K562 (cell line): Measurements from ENCODE around the gene TBC1D32. TPM values are rescaled to one million over a fixed set of nuclear protein-coding genes. Genes with fewer than 3 reads are reported as not detected.

Experiments used
- ATAC-seq: fragments of 200-7000 bp; cut with Tn5 transposase; 3 replicates; pipeline ENCODE4 v1.9.1; 2020; ENCODE audit warnings: moderate library complexity
- BruUV-seq: library from RNA; stranded (reverse); fragments of 400-500 nt; replicated peaks from 2 replicates; lab custom pipeline; 2021; lab: Mats Ljungman, UMichigan
- CTCF ChIA-PET: fragments of 300-600 bp; formaldehyde crosslinking; extraction: SDS; loops from one replicate; lab custom pipeline; 2021; ENCODE audit warnings: low intra/inter-chr PET ratio; lab: Yijun Ruan, JAX
- POLR2A ChIA-PET: fragments of 300-600, 350-650 bp; sonication (Branson Sonifier 250); formaldehyde crosslinking; extraction: SDS; loops from one replicate; lab custom pipeline; 2021; ENCODE audit warnings: antibody characterized with exemption, inconsistent platforms; lab: Yijun Ruan, JAX
- DNase-seq, 4 experiments: peaks; one replicate each; pipeline versions ENCODE4 v3.0.0 to v3.0.0-alpha.2; 2011 to 2018; ENCODE audit warnings: low spot score in 3 of 4, mixed read lengths in 3 of 4; ENCODE audit errors: extremely low read depth in 1 of 4
- FAIRE-seq: peaks from 2 replicates; lab custom pipeline; 2011; peaks lifted over from hg19 to GRCh38; lab: Jason Lieb, UNC
- H2AFZ ChIP-seq: 2 replicates; pipeline ENCODE4 v1.6.0; 2011; ENCODE audit warnings: low read depth, low read length, control low read depth, inconsistent platforms
- H3K27ac ChIP-seq: fragments of 200-600 bp; 3 replicates; pipeline ENCODE4 v1.8.0; 2011; ENCODE audit warnings: low read depth, mild to moderate bottlenecking, control low read depth, inconsistent platforms, low read length, moderate library complexity, mixed read lengths; ENCODE audit errors: extremely low read depth
- H3K27me3 ChIP-seq, 2 experiments: fragments of 300-600 bp in 1 of 2; 2 replicates in 1 of 2; 3 replicates in 1 of 2; pipeline versions ENCODE4 v1.6.0 to v1.8.0; 2011; ENCODE audit warnings: inconsistent platforms in 2 of 2, low read length in 2 of 2, mild to moderate bottlenecking in 1 of 2, mixed read lengths in 1 of 2, moderate library complexity in 1 of 2; ENCODE audit not compliant: control insufficient read depth in 2 of 2, insufficient read depth in 2 of 2
- H3K36me3 ChIP-seq: fragments of 300-600 bp; 3 replicates; pipeline ENCODE4 v1.8.0; 2011; ENCODE audit warnings: mild to moderate bottlenecking, low read length, inconsistent platforms; ENCODE audit not compliant: control insufficient read depth, insufficient read depth
- H3K4me1 ChIP-seq, 2 experiments: fragments of 200-600 bp in 1 of 2; replicated peaks in 1 of 2; 2 replicates in 1 of 2; 3 replicates in 1 of 2; pipeline versions ENCODE4 v1.5.1 to v1.8.0; 2011; ENCODE audit warnings: inconsistent platforms in 2 of 2, low read length in 2 of 2, mild to moderate bottlenecking in 1 of 2, mixed read lengths in 1 of 2, moderate library complexity in 1 of 2; ENCODE audit not compliant: control insufficient read depth in 2 of 2, insufficient read depth in 2 of 2
- H3K4me2 ChIP-seq: 2 replicates; pipeline ENCODE4 v1.6.1; 2011; ENCODE audit warnings: low read length, control low read depth, inconsistent platforms, mixed read lengths; ENCODE audit not compliant: insufficient read depth
- H3K4me3 ChIP-seq: fragments of 200-600 bp; sonication (generic), shearing (Covaris generic); 2 replicates; pipeline ENCODE4 v1.5.1; 2016; ENCODE audit warnings: control low read depth, inconsistent platforms
- H3K79me2 ChIP-seq: fragments of 200-600 bp; 3 replicates; pipeline ENCODE4 v1.8.0; 2011; ENCODE audit warnings: low read length, inconsistent platforms; ENCODE audit not compliant: control insufficient read depth, insufficient read depth
- H3K9ac ChIP-seq, 2 experiments: 2 replicates each; pipeline versions ENCODE4 v1.6.0 to v1.6.1; 2011; ENCODE audit warnings: low read depth in 2 of 2, low read length in 2 of 2, control low read depth in 1 of 2, inconsistent platforms in 1 of 2, mild to moderate bottlenecking in 1 of 2, mixed read lengths in 1 of 2; ENCODE audit not compliant: insufficient read depth in 1 of 2
- H3K9me1 ChIP-seq: one replicate; pipeline ENCODE4 v1.6.0; 2011; ENCODE audit warnings: inconsistent platforms, mild to moderate bottlenecking, low read length, moderate library complexity; ENCODE audit not compliant: control insufficient read depth, insufficient read depth
- H3K9me3 ChIP-seq: replicated peaks from 2 replicates; pipeline ENCODE4 v1.5.1; 2011; ENCODE audit warnings: low read depth, low read length, inconsistent platforms; ENCODE audit not compliant: control insufficient read depth, insufficient read depth
- H4K20me1 ChIP-seq: replicated peaks from 2 replicates; pipeline ENCODE4 v1.6.1; 2011; ENCODE audit warnings: low read length, inconsistent platforms, mixed read lengths; ENCODE audit not compliant: control insufficient read depth, insufficient read depth
- BCL6 ChIP-seq: fragments of 250-450 bp; sonication (Bioruptor Pico); IDR thresholded peaks from 2 replicates; pipeline ENCODE4 v1.4.0; 2020
- E2F3 ChIP-seq: fragments of 250-450 bp; sonication (Bioruptor Pico); IDR thresholded peaks from 2 replicates; pipeline ENCODE4 v1.4.0; 2020; ENCODE audit warnings: mild to moderate bottlenecking
- MYC ChIP-seq, 2 experiments: fragments of 250-450 bp in 1 of 2; sonication (Bioruptor Pico) in 1 of 2; IDR thresholded peaks; 2 replicates each; pipeline versions ENCODE4 v1.5.1 to v1.6.1; 2012 to 2021; ENCODE audit warnings: low read depth in 2 of 2, borderline replicate concordance in 1 of 2, improper control_type of control experiment in 1 of 2, low read length in 1 of 2, mild to moderate bottlenecking in 1 of 2, moderate library complexity in 1 of 2
- SMARCC2 ChIP-seq: fragments of 450-650 bp; IDR thresholded peaks from 2 replicates; pipeline ENCODE4 v1.6.1; 2017; ENCODE audit warnings: antibody characterized with exemption, moderate library complexity, mild to moderate bottlenecking, low read depth
- TARDBP ChIP-seq: fragments of 450-650 bp; IDR thresholded peaks from 2 replicates; pipeline ENCODE4 v1.6.1; 2016
- in situ Hi-C: fragments of 300-500 bp; cut with MboI; formaldehyde crosslinking; loops from 4 replicates; pipeline ENCODE4 v1.15.0; 2018; ENCODE audit warnings: inconsistent platforms, mixed read lengths
- intact Hi-C: fragments of 100-400 bp; cut with micrococcal nuclease; formaldehyde crosslinking; loops from 2 replicates; pipeline ENCODE4 v1.14.2; 2022
- polyA plus RNA-seq, 8 experiments: library from polyadenylated mRNA; depleted of rRNA in 4 of 8; stranded (reverse) in 5 of 8; unstranded in 3 of 8; fragments of >200 nt; fragmentation: Nextera tagmentation in 2 of 8; fragmentation: Illumina TruSeq in 1 of 8; extraction: Ambion mirVana in 2 of 8; extraction: Trizol in 1 of 8; gene quantifications; 2 replicates each; pipeline versions ENCODE4 v1.2.1 to v1.2.3, GENCODE V29; 2011 to 2014; ENCODE audit warnings: inconsistent platforms in 1 of 8, missing spikeins in 1 of 8
- total RNA-seq, 7 experiments: library from RNA; depleted of rRNA in 6 of 7; stranded (reverse); fragments of >200 nt in 6 of 7; fragmentation: Illumina TruSeq in 2 of 7; extraction: Trizol in 2 of 7; gene quantifications; 2 replicates each; pipeline versions ENCODE4 v1.2.1 to v1.2.3, GENCODE V29; 2011 to 2021; ENCODE audit warnings: low replicate concordance in 1 of 7
- TF ChIP-seq, protein P1 (sequence below): sonication (generic); formaldehyde crosslinking; IDR thresholded peaks from 2 replicates; pipeline ENCODE4 v1.8.1; 2023; ENCODE audit warnings: mild to moderate bottlenecking, missing genetic modification reagents

TBC1D32 gene
- total and polyA plus RNA-seq, 9 of the 15 experiments (the other 6 are each of a cell fraction or from before 2014, with no cell fraction given): 2.5 to 9.6 (median 3.9) TPM

GRCh38 chr6:121158891-121159290, 175.4 kb downstream of the TBC1D32 start:
- no peak for FAIRE-seq
- Histone ChIP-seq H3K9me1 (no peaks in the 10 kb centered on the region), H3K36me3 (peaks cover 4% of the 10 kb centered on the region; the same call in 1 of the 3 replicates), H3K4me2 (no peak overlapping the region), H3K27me3 (no peaks in the 10 kb centered on the region), H3K79me2 (no peaks in the 10 kb centered on the region), H3K4me1 (no peaks in the 10 kb centered on the region)
- ChIA-PET CTCF (no interaction called here), POLR2A (no interaction called here)
- ATAC-seq: no peak
- in situ Hi-C loops: no loop called here
- TF ChIP-seq MYC (IDR thresholded peaks at IDR 0.05; ENCODE audit: low read depth, low read length): no peak
- TF ChIP-seq MYC (CRISPR knock-in tag; IDR thresholded peaks at IDR 0.05; ENCODE audit: borderline replicate concordance, low read depth): no peak
- TF ChIP-seq, protein P1, sequence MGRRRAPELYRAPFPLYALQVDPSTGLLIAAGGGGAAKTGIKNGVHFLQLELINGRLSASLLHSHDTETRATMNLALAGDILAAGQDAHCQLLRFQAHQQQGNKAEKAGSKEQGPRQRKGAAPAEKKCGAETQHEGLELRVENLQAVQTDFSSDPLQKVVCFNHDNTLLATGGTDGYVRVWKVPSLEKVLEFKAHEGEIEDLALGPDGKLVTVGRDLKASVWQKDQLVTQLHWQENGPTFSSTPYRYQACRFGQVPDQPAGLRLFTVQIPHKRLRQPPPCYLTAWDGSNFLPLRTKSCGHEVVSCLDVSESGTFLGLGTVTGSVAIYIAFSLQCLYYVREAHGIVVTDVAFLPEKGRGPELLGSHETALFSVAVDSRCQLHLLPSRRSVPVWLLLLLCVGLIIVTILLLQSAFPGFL (CRISPR knock-in tag): no peak
- no peak for TF ChIP-seq E2F3
- TF ChIP-seq SMARCC2: no peak
- no peak for TF ChIP-seq BCL6 (CRISPR knock-in tag)
- TF ChIP-seq TARDBP: no peak
- TF ChIP-seq, all 486 proteins: peak for 0
- intact Hi-C loops: no loop called here
- H2AFZ ChIP-seq: no peak overlapping the region
- no peaks in the 10 kb centered on the region for H3K9me3 ChIP-seq
- no TSS peak for BruUV-seq
- H3K27ac ChIP-seq: no peak overlapping the region
- no peak for DNase-seq
- no peaks in the 10 kb centered on the region for H4K20me1 ChIP-seq
- H3K4me3 ChIP-seq: no peak overlapping the region
- no peak overlapping the region for H3K9ac ChIP-seq
